IMR-90 (cell line): Measurements from ENCODE around the gene SLC1A7. TPM values are rescaled to one million over a fixed set of nuclear protein-coding genes. Genes with fewer than 3 reads are reported as not detected.

Source experiments
- ATAC-seq: fragments of 200-7000 bp; cut with Tn5 transposase; 2 replicates; pipeline ENCODE4 v1.9.1; 2020; ENCODE audit warnings: low read depth, mild to moderate bottlenecking, moderate library complexity
- BruUV-seq: library from RNA; stranded (reverse); fragments of 400-500 nt; replicated peaks from 2 replicates; lab custom pipeline; 2021; lab: Mats Ljungman, UMichigan
- CTCF ChIA-PET: fragments of 300-600 bp; formaldehyde crosslinking; extraction: SDS; loops from one replicate; lab custom pipeline; 2021; ENCODE audit warnings: antibody characterized with exemption; lab: Yijun Ruan, JAX
- POLR2A ChIA-PET: fragments of 300-600 bp; sonication (Branson Sonifier 250); formaldehyde crosslinking; loops from one replicate; lab custom pipeline; 2022; ENCODE audit warnings: antibody characterized with exemption; ENCODE audit not compliant: unreplicated experiment; lab: Charles Lee
- DNase-seq: peaks from one replicate; pipeline ENCODE4 v3.0.0; 2013
- H2AFZ ChIP-seq: replicated peaks from 2 replicates; pipeline ENCODE3; 2013; ENCODE audit warnings: low read length, mild to moderate bottlenecking; ENCODE audit not compliant: poor library complexity
- H2AK5ac ChIP-seq: 2 replicates; pipeline ENCODE4 v1.6.1; 2013; ENCODE audit warnings: low read depth, low read length, inconsistent platforms
- H2AK9ac ChIP-seq: replicated peaks from 2 replicates; pipeline ENCODE3; 2013; ENCODE audit warnings: mild to moderate bottlenecking, low read depth, low read length, moderate library complexity; ENCODE audit not compliant: poor library complexity
- H2BK120ac ChIP-seq: 2 replicates; pipeline ENCODE4 v1.6.1; 2013; ENCODE audit warnings: low read depth, low read length, inconsistent platforms
- H2BK15ac ChIP-seq: 3 replicates; pipeline ENCODE4 v1.6.1; 2013; ENCODE audit warnings: low read depth, low read length, inconsistent platforms
- H2BK20ac ChIP-seq: 2 replicates; pipeline ENCODE4 v1.6.1; 2013; ENCODE audit warnings: low read depth, mild to moderate bottlenecking, inconsistent platforms, low read length, moderate library complexity
- H2BK5ac ChIP-seq: 2 replicates; pipeline ENCODE4 v1.6.1; 2013; ENCODE audit warnings: mild to moderate bottlenecking, low read depth, low read length, inconsistent platforms; ENCODE audit not compliant: poor library complexity, severe bottlenecking
- H3K14ac ChIP-seq: replicated peaks from 2 replicates; pipeline ENCODE4 v1.6.1; 2013; ENCODE audit warnings: low read depth, low read length, inconsistent platforms
- H3K18ac ChIP-seq: 2 replicates; pipeline ENCODE4 v1.6.1; 2013; ENCODE audit warnings: low read depth, low read length, control low read depth
- H3K23ac ChIP-seq: 2 replicates; pipeline ENCODE4 v1.6.1; 2013; ENCODE audit warnings: low read depth, low read length, inconsistent platforms
- H3K27ac ChIP-seq: 2 replicates; pipeline ENCODE4 v1.5.1; 2013; ENCODE audit warnings: mild to moderate bottlenecking, control low read depth, low read length; ENCODE audit not compliant: insufficient read depth
- H3K27me3 ChIP-seq: 2 replicates; pipeline ENCODE4 v1.6.1; 2013; ENCODE audit warnings: low read length; ENCODE audit not compliant: control insufficient read depth, insufficient read depth
- H3K36me3 ChIP-seq: 2 replicates; pipeline ENCODE4 v1.6.1; 2013; ENCODE audit warnings: low read length, mixed read lengths; ENCODE audit not compliant: control insufficient read depth, insufficient read depth
- H3K4ac ChIP-seq: 2 replicates; pipeline ENCODE4 v1.6.1; 2013; ENCODE audit warnings: low read depth, low read length, inconsistent platforms
- H3K4me1 ChIP-seq: 2 replicates; pipeline ENCODE4 v1.6.1; 2013; ENCODE audit warnings: low read length, mixed read lengths; ENCODE audit not compliant: control insufficient read depth, insufficient read depth
- H3K4me2 ChIP-seq: 2 replicates; pipeline ENCODE4 v1.6.1; 2013; ENCODE audit warnings: low read depth, mild to moderate bottlenecking, control low read depth, low read length, moderate library complexity
- H3K4me3 ChIP-seq: 2 replicates; pipeline ENCODE4 v1.5.1; 2013; ENCODE audit warnings: low read depth, mild to moderate bottlenecking, control low read depth, low read length, moderate library complexity; ENCODE audit not compliant: insufficient read depth
- H3K56ac ChIP-seq: 2 replicates; pipeline ENCODE4 v1.6.1; 2013; ENCODE audit warnings: low read length, inconsistent platforms; ENCODE audit not compliant: insufficient read depth; ENCODE audit errors: extremely low read depth
- H3K79me1 ChIP-seq, 2 experiments: 2 replicates each; pipeline ENCODE4 v1.6.1; 2013; ENCODE audit warnings: low read length in 2 of 2, inconsistent platforms in 1 of 2, low read depth in 1 of 2
- H3K9ac ChIP-seq: 2 replicates; pipeline ENCODE4 v1.6.1; 2013; ENCODE audit warnings: low read depth, low read length, control low read depth
- H3K9me1 ChIP-seq: 2 replicates; pipeline ENCODE4 v1.6.1; 2013; ENCODE audit warnings: low read length, inconsistent platforms; ENCODE audit not compliant: insufficient read depth
- H3K9me3 ChIP-seq: 2 replicates; pipeline ENCODE4 v1.6.1; 2013; ENCODE audit warnings: low read length; ENCODE audit not compliant: control insufficient read depth, insufficient read depth
- H4K20me1 ChIP-seq: 2 replicates; pipeline ENCODE4 v1.6.1; 2013; ENCODE audit warnings: low read length, inconsistent platforms; ENCODE audit not compliant: insufficient read depth
- H4K5ac ChIP-seq: 2 replicates; pipeline ENCODE4 v1.6.1; 2013; ENCODE audit warnings: mild to moderate bottlenecking, low read depth, low read length, control low read depth
- H4K8ac ChIP-seq, 2 experiments: 2 replicates each; pipeline ENCODE4 v1.6.1; 2013; ENCODE audit warnings: low read depth in 2 of 2, low read length in 2 of 2, control low read depth in 1 of 2, inconsistent platforms in 1 of 2
- H4K91ac ChIP-seq: 2 replicates; pipeline ENCODE4 v1.6.1; 2013; ENCODE audit warnings: low read depth, low read length, inconsistent platforms; ENCODE audit not compliant: insufficient read depth
- BHLHE40 ChIP-seq: fragments of 150-350 bp; IDR thresholded peaks from 2 replicates; pipeline ENCODE4 v1.6.1; 2016; ENCODE audit warnings: mild to moderate bottlenecking, low read depth, low read length
- CEBPB ChIP-seq: IDR thresholded peaks from 2 replicates; pipeline ENCODE4 v1.6.1; 2012; ENCODE audit warnings: low read depth, low read length, improper control_type of control experiment
- CHD1 ChIP-seq: IDR thresholded peaks from 2 replicates; pipeline ENCODE4 v1.6.1; 2012; ENCODE audit warnings: low read depth, low read length, improper control_type of control experiment
- FOS ChIP-seq: fragments of 150-350 bp; IDR thresholded peaks from 2 replicates; pipeline ENCODE4 v1.6.1; 2016; ENCODE audit warnings: low read depth, low read length
- MAFK ChIP-seq: IDR thresholded peaks from 2 replicates; pipeline ENCODE4 v1.6.1; 2012; ENCODE audit warnings: low read depth, low read length, improper control_type of control experiment
- MAZ ChIP-seq: IDR thresholded peaks from 2 replicates; pipeline ENCODE4 v1.6.1; 2012; ENCODE audit warnings: low read depth, mild to moderate bottlenecking, low read length, improper control_type of control experiment, moderate library complexity, borderline replicate concordance
- NFE2L2 ChIP-seq: fragments of 150-350 bp; IDR thresholded peaks from 2 replicates; pipeline ENCODE4 v1.6.1; 2016; ENCODE audit warnings: low read depth, mild to moderate bottlenecking, low read length
- POLR2A ChIP-seq: IDR thresholded peaks from 2 replicates; pipeline ENCODE4 v1.6.1; 2012; ENCODE audit warnings: mild to moderate bottlenecking, low read depth, low read length
- RAD21 ChIP-seq: IDR thresholded peaks from 2 replicates; pipeline ENCODE4 v1.6.1; 2012; ENCODE audit warnings: low read length, improper control_type of control experiment
- RCOR1 ChIP-seq: IDR thresholded peaks from 2 replicates; pipeline ENCODE4 v1.6.1; 2012; ENCODE audit warnings: mild to moderate bottlenecking, low read length, improper control_type of control experiment; ENCODE audit not compliant: insufficient replicate concordance
- RFX5 ChIP-seq: IDR thresholded peaks from 2 replicates; pipeline ENCODE4 v1.8.0; 2012; ENCODE audit warnings: low read depth, mild to moderate bottlenecking, low read length, moderate library complexity
- SMC3 ChIP-seq: fragments of 150-350 bp; IDR thresholded peaks from 2 replicates; pipeline ENCODE4 v1.6.1; 2016; ENCODE audit warnings: low read depth, mild to moderate bottlenecking, antibody characterized with exemption, low read length, moderate library complexity
- WGBS, 2 experiments: methylation state at CpG; one replicate each; pipeline versions ENCODE4 v1.1.5 to v1.1.7; 2013; ENCODE audit warnings: missing lambda C conversion rate in 2 of 2; ENCODE audit not compliant: insufficient read length in 1 of 2; ENCODE audit errors: extremely low coverage in 2 of 2; 5-methylcytosine and 5-hydroxymethylcytosine counted together
- dilution Hi-C: fragments of 300-500 bp; cut with HindIII; formaldehyde crosslinking; loops from one replicate; pipeline ENCODE4 v1.14.3; 2018; ENCODE audit warnings: low sequenced_read_pairs; ENCODE audit not compliant: unreplicated experiment
- in situ Hi-C: fragments of 300-500 bp; cut with MboI; formaldehyde crosslinking; loops from 3 replicates; pipeline ENCODE4 v1.14.3; 2019; ENCODE audit warnings: low sequenced_read_pairs, inconsistent platforms, mixed read lengths
- intact Hi-C: fragments of 100-400 bp; cut with micrococcal nuclease; formaldehyde crosslinking; loops from 2 replicates; pipeline ENCODE4 v1.10.0; 2022
- polyA plus RNA-seq, 3 experiments: library from polyadenylated mRNA; depleted of rRNA; stranded (reverse); fragments of >200 nt; gene quantifications; 2 replicates each; pipeline ENCODE4 v1.2.3, GENCODE V29; 2012; ENCODE audit warnings: low replicate concordance in 1 of 3
- total RNA-seq: library from RNA; depleted of rRNA; stranded (reverse); fragments of >200 nt; gene quantifications from 2 replicates; pipeline ENCODE4 v1.2.3, GENCODE V29; 2012
- TF ChIP-seq, protein P1 (sequence below): fragments of 150-350 bp; IDR thresholded peaks from 2 replicates; pipeline ENCODE4 v1.6.1; 2017; ENCODE audit warnings: mild to moderate bottlenecking, antibody characterized with exemption, low read length, low read depth
- TF ChIP-seq, protein P2 (sequence below): conservative IDR thresholded peaks from 2 replicates; pipeline ENCODE4 v1.5.1; 2012; ENCODE audit warnings: mild to moderate bottlenecking, low read depth, low read length, improper control_type of control experiment
- TF ChIP-seq, protein P3 (sequence below): fragments of 150-350 bp; IDR thresholded peaks from 2 replicates; pipeline ENCODE4 v1.6.1; 2016; ENCODE audit warnings: low read depth, mild to moderate bottlenecking, low read length, moderate library complexity, borderline replicate concordance

SLC1A7 gene
- total and polyA plus RNA-seq, 2 of the 4 experiments (the other 2 are of a cell fraction): 0.05 TPM; not detected in 1

DNA sequence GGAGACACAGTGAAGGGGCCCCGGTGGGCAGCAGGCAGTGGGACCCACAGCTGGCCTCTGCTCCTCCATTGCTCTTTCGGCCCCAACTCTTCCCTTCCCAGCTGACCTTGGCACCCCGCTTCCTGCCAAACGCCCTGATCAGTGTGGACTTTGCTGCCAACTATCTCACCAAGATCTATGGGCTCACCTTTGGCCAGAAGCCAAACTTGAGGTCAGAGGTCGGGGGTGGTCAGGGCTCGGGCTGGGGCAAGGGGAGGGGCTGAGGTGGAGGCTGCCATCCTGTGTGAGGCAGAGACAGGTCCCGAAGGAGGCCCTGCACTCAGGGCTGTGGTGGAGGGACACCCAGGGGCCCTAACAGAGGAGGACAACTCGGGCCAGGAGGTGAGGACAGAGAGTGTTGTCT is 66.7 kb downstream of the SLC1A7 start:
- no peak overlapping the region for H4K5ac ChIP-seq
- ChIA-PET CTCF (no interaction called here), POLR2A (no interaction called here)
- H3K9me3 ChIP-seq: no peaks in the 10 kb centered on the region
- no peak overlapping the region for H3K14ac ChIP-seq
- H3K18ac ChIP-seq: no peak overlapping the region
- H3K9me1 ChIP-seq: no peaks in the 10 kb centered on the region
- H3K23ac ChIP-seq: no peak overlapping the region
- H2AK5ac ChIP-seq: no peak overlapping the region
- H4K8ac ChIP-seq: no peak overlapping the region
- no peak overlapping the region for H3K27ac ChIP-seq
- ATAC-seq (no peak), DNase-seq (no peak)
- WGBS, 2 experiments: 83% methylated on average over 1 of the region's 8 CpGs; no CpG with 5 or more reads in 1 of the 2 experiments
- no peaks in the 10 kb centered on the region for H4K20me1 ChIP-seq
- H4K91ac ChIP-seq: no peak overlapping the region
- H2BK120ac ChIP-seq: no peak overlapping the region
- intact Hi-C loops: no loop called here
- no peak overlapping the region for H2AK9ac ChIP-seq
- H2AFZ ChIP-seq: no peak overlapping the region
- no peaks in the 10 kb centered on the region for H3K79me1 ChIP-seq
- H3K36me3 ChIP-seq: peaks cover 19% of the 10 kb centered on the region; the same call in 1 of the 2 replicates
- dilution Hi-C loops: no loop called here
- H2BK15ac ChIP-seq: no peak overlapping the region
- in situ Hi-C loops: no loop called here
- no peak overlapping the region for H3K4me2 ChIP-seq
- no peaks in the 10 kb centered on the region for H3K27me3 ChIP-seq
- no TSS peak for BruUV-seq
- no peak overlapping the region for H2BK20ac ChIP-seq
- no peak overlapping the region for H3K4me3 ChIP-seq
- no peak overlapping the region for H3K56ac ChIP-seq
- TF ChIP-seq RCOR1 (no peak), RAD21 (no peak), SMC3 (no peak), CEBPB (no peak), CHD1 (no peak), MAFK (no peak), BHLHE40 (no peak), POLR2A (no peak), NFE2L2 (no peak), FOS (no peak), MAZ (no peak), RFX5 (no peak)
- TF ChIP-seq, protein P1, sequence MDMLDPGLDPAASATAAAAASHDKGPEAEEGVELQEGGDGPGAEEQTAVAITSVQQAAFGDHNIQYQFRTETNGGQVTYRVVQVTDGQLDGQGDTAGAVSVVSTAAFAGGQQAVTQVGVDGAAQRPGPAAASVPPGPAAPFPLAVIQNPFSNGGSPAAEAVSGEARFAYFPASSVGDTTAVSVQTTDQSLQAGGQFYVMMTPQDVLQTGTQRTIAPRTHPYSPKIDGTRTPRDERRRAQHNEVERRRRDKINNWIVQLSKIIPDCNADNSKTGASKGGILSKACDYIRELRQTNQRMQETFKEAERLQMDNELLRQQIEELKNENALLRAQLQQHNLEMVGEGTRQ: no peak
- TF ChIP-seq, protein P2, sequence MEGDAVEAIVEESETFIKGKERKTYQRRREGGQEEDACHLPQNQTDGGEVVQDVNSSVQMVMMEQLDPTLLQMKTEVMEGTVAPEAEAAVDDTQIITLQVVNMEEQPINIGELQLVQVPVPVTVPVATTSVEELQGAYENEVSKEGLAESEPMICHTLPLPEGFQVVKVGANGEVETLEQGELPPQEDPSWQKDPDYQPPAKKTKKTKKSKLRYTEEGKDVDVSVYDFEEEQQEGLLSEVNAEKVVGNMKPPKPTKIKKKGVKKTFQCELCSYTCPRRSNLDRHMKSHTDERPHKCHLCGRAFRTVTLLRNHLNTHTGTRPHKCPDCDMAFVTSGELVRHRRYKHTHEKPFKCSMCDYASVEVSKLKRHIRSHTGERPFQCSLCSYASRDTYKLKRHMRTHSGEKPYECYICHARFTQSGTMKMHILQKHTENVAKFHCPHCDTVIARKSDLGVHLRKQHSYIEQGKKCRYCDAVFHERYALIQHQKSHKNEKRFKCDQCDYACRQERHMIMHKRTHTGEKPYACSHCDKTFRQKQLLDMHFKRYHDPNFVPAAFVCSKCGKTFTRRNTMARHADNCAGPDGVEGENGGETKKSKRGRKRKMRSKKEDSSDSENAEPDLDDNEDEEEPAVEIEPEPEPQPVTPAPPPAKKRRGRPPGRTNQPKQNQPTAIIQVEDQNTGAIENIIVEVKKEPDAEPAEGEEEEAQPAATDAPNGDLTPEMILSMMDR: no peak
- TF ChIP-seq, protein P3, sequence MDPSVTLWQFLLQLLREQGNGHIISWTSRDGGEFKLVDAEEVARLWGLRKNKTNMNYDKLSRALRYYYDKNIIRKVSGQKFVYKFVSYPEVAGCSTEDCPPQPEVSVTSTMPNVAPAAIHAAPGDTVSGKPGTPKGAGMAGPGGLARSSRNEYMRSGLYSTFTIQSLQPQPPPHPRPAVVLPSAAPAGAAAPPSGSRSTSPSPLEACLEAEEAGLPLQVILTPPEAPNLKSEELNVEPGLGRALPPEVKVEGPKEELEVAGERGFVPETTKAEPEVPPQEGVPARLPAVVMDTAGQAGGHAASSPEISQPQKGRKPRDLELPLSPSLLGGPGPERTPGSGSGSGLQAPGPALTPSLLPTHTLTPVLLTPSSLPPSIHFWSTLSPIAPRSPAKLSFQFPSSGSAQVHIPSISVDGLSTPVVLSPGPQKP: no peak
- H2BK5ac ChIP-seq: no peak overlapping the region
- no peak overlapping the region for H3K9ac ChIP-seq
- H3K4ac ChIP-seq: no peak overlapping the region
- H3K4me1 ChIP-seq: peaks cover 2% of the 10 kb centered on the region; the same call in 1 of the 2 replicates
